Neural crest cell (in vitro differentiated cells): ENCODE results near the gene IL1R1. TPM values are rescaled to one million over a fixed set of nuclear protein-coding genes. Genes with fewer than 3 reads are reported as not detected.

Experiments
- DNase-seq: peaks from one replicate; pipeline ENCODE4 v3.0.0; 2021; ENCODE audit warnings: low read depth, mixed read lengths, low spot score
- H3K27ac Mint-ChIP-seq: one replicate; pipeline ENCODE4 v1.8.0; 2021; ENCODE audit warnings: mild to moderate bottlenecking, mixed read lengths; ENCODE audit not compliant: unreplicated experiment
- H3K27me3 Mint-ChIP-seq: 2 replicates; pipeline ENCODE4 v1.8.0; 2021; ENCODE audit warnings: low read depth, mild to moderate bottlenecking, mixed read lengths
- H3K36me3 Mint-ChIP-seq: 2 replicates; pipeline ENCODE4 v1.8.0; 2021; ENCODE audit warnings: low read depth, mild to moderate bottlenecking, mixed read lengths
- H3K4me1 Mint-ChIP-seq: 2 replicates; pipeline ENCODE4 v1.8.0; 2021; ENCODE audit warnings: mixed read lengths
- H3K4me3 Mint-ChIP-seq: one replicate; pipeline ENCODE4 v1.8.0; 2021; ENCODE audit warnings: mild to moderate bottlenecking, mixed read lengths
- H3K9me3 Mint-ChIP-seq: 2 replicates; pipeline ENCODE4 v1.8.0; 2021; ENCODE audit warnings: mixed read lengths
- CTCF ChIP-seq: fragments of 200-600 bp; sonication (generic); conservative IDR thresholded peaks from 2 replicates; pipeline ENCODE4 v1.5.0; 2021; ENCODE audit warnings: antibody characterized with exemption, mild to moderate bottlenecking
- total RNA-seq: library from RNA; stranded (reverse); gene quantifications from 2 replicates; pipeline ENCODE4 v1.2.1, GENCODE V29; 2021

Gene IL1R1
- total RNA-seq, 1 donor from 2014 or later: 0.14 TPM

GRCh38 chr2:102168026-102168771, 25.7 kb downstream of the IL1R1 start:
- no peaks in the 10 kb centered on the region for H3K9me3 Mint-ChIP-seq
- H3K36me3 Mint-ChIP-seq: no peaks in the 10 kb centered on the region
- H3K27me3 Mint-ChIP-seq: no peaks in the 10 kb centered on the region
- H3K4me3 Mint-ChIP-seq: no peak overlapping the region
- no peak for TF ChIP-seq CTCF
- no peak overlapping the region for H3K27ac Mint-ChIP-seq
- H3K4me1 Mint-ChIP-seq: no peaks in the 10 kb centered on the region
- no peak for DNase-seq

GRCh38 chr2:102171946-102172345, 29.4 kb downstream of the IL1R1 start:
- no peaks in the 10 kb centered on the region for H3K27me3 Mint-ChIP-seq
- no peaks in the 10 kb centered on the region for H3K4me1 Mint-ChIP-seq
- no peaks in the 10 kb centered on the region for H3K36me3 Mint-ChIP-seq
- no peak for TF ChIP-seq CTCF
- H3K27ac Mint-ChIP-seq: no peak overlapping the region
- no peak for DNase-seq
- H3K9me3 Mint-ChIP-seq: no peaks in the 10 kb centered on the region
- no peak overlapping the region for H3K4me3 Mint-ChIP-seq

- no peaks in the 10 kb centered on the region for H3K36me3 Mint-ChIP-seq
These were observed 30.2 kb downstream of the IL1R1 start for GRCh38 chr2:102172745-102173144.

GRCh38 chr2:102176172-102176571, 33.6 kb downstream of the IL1R1 start:
- H3K4me1 Mint-ChIP-seq: no peaks in the 10 kb centered on the region
- no peak overlapping the region for H3K4me3 Mint-ChIP-seq
- H3K9me3 Mint-ChIP-seq: no peaks in the 10 kb centered on the region
- no peak for DNase-seq
- no peak overlapping the region for H3K27ac Mint-ChIP-seq
- no peaks in the 10 kb centered on the region for H3K36me3 Mint-ChIP-seq
- H3K27me3 Mint-ChIP-seq: peaks cover 2% of the 10 kb centered on the region
- no peak for TF ChIP-seq CTCF

More at GRCh38 chr2:102172745-102173144, 30.2 kb downstream of the IL1R1 start:
- no peak for DNase-seq
- Mint-ChIP-seq H3K4me3 (no peak overlapping the region), H3K27ac (no peak overlapping the region), H3K4me1 (no peaks in the 10 kb centered on the region), H3K9me3 (no peaks in the 10 kb centered on the region), H3K27me3 (no peaks in the 10 kb centered on the region)
- TF ChIP-seq CTCF: no peak

GRCh38 chr2:102177814-102178478, 35.4 kb downstream of the IL1R1 start:
- no peaks in the 10 kb centered on the region for H3K9me3 Mint-ChIP-seq
- no peaks in the 10 kb centered on the region for H3K4me1 Mint-ChIP-seq
- H3K27ac Mint-ChIP-seq: no peak overlapping the region
- no peak for TF ChIP-seq CTCF
- DNase-seq: no peak
- H3K27me3 Mint-ChIP-seq: peaks cover 13% of the 10 kb centered on the region
- no peak overlapping the region for H3K4me3 Mint-ChIP-seq
- no peaks in the 10 kb centered on the region for H3K36me3 Mint-ChIP-seq
